Esophagus muscularis mucosa (tissue), 3 donors: ENCODE results near the gene UPP2.

Source experiments
- EP300 ChIP-seq: sonication (generic); formaldehyde crosslinking; IDR thresholded peaks from one replicate; pipeline ENCODE4 v1.6.1; 2017; ENCODE audit warnings: antibody characterized with exemption
- TF ChIP-seq, protein P1 (sequence below), 3 experiments: fragments of 200-600 bp in 2 of 3; fragments of 450-650 bp in 1 of 3; sonication (generic) in 2 of 3; IDR thresholded peaks; one replicate each; pipeline ENCODE4 v1.5.1; 2017 to 2019; ENCODE audit warnings: antibody characterized with exemption in 3 of 3, mild to moderate bottlenecking in 2 of 3, moderate library complexity in 1 of 3

DNA sequence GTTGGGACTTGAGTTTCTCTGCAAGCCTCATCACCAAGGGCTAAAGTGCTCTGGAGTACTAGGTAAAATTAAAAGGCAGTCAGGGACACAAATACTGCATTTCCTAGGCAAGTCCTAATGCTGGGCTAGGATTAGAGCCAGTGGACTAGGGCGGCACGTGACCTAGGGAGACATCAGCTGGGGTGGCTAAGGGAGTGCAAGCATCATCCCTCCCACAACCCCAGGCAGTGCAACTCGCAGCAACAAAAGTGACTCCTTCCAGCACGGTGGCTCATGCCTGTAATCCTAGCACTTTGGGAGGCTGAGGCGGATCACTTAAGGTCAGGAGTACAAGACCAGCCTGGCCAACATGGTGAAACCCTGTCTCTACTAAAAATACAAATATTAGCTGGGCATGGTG, 30.7 kb upstream of the UPP2 start:
- TF ChIP-seq, protein P1, sequence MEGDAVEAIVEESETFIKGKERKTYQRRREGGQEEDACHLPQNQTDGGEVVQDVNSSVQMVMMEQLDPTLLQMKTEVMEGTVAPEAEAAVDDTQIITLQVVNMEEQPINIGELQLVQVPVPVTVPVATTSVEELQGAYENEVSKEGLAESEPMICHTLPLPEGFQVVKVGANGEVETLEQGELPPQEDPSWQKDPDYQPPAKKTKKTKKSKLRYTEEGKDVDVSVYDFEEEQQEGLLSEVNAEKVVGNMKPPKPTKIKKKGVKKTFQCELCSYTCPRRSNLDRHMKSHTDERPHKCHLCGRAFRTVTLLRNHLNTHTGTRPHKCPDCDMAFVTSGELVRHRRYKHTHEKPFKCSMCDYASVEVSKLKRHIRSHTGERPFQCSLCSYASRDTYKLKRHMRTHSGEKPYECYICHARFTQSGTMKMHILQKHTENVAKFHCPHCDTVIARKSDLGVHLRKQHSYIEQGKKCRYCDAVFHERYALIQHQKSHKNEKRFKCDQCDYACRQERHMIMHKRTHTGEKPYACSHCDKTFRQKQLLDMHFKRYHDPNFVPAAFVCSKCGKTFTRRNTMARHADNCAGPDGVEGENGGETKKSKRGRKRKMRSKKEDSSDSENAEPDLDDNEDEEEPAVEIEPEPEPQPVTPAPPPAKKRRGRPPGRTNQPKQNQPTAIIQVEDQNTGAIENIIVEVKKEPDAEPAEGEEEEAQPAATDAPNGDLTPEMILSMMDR (IDR thresholded peaks at IDR 0.05) = no peak
- no peak for TF ChIP-seq EP300
